ENCODE measurements around the gene ADAMTS17.
"Not testable (repeated sequence)": the region's sequence is repeated elsewhere in the genome, so short reads cannot be mapped to it uniquely, and the experiment has no call there.

The ADAMTS17 gene

GRCh38 chr15:99932676-99933402, 408.9 kb downstream of the ADAMTS17 start:
- peaks cover 6% of the 10 kb centered on the region for H3K9me3 Mint-ChIP-seq
- no peak overlapping the region for H3K27ac Mint-ChIP-seq
- H3K4me1 Mint-ChIP-seq = no peaks in the 10 kb centered on the region
- H3K36me3 Mint-ChIP-seq (ENCODE audit: low read depth) = no peaks in the 10 kb centered on the region
- no peak for TF ChIP-seq CTCF (IDR thresholded peaks at IDR 0.05; ENCODE audit: unreplicated experiment in 3 of 3)
- no peak overlapping the region for H3K4me3 Mint-ChIP-seq
- peaks cover 48% of the 10 kb centered on the region for H3K27me3 Mint-ChIP-seq (ENCODE audit: low read depth)

GRCh38 chr15:99931703-99932603, 409.8 kb downstream of the ADAMTS17 start:
- peaks cover 48% of the 10 kb centered on the region for H3K27me3 Mint-ChIP-seq (ENCODE audit: low read depth)
- H3K27ac Mint-ChIP-seq = no peak overlapping the region
- no peak overlapping the region for H3K4me3 Mint-ChIP-seq
- peaks cover 6% of the 10 kb centered on the region for H3K9me3 Mint-ChIP-seq
- no peaks in the 10 kb centered on the region for H3K36me3 Mint-ChIP-seq (ENCODE audit: low read depth)
- H3K4me1 Mint-ChIP-seq = no peaks in the 10 kb centered on the region
- no peak for TF ChIP-seq CTCF (IDR thresholded peaks at IDR 0.05; ENCODE audit: unreplicated experiment in 3 of 3)

DNA sequence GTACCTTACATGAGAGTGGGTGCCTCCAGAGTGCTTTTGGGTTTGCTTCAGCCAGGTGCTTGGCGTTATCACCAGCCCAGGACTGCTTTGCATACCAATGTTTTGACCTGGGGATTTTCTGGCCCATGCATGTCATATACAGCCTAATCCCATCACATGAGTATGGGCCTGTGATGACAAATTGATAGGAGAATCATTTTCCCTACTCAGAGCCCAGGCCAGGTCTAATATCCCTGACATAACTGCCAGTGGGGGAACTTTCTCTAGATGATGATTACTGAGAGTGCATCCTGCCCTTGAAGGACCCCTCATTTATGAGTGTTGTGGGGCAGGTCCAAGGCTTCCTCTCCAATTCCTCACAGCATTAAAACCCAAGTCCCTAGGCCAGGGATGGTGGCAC, 411.1 kb downstream of the ADAMTS17 start:
- H3K9me3 Mint-ChIP-seq = peaks cover 6% of the 10 kb centered on the region
- peak overlapping the region in 2 of 3 experiments; percentile 52 to 71 for H3K4me3 Mint-ChIP-seq
- H3K4me1 Mint-ChIP-seq = no peaks in the 10 kb centered on the region
- TF ChIP-seq CTCF (IDR thresholded peaks at IDR 0.05; ENCODE audit: unreplicated experiment in 3 of 3) = no peak
- no peak overlapping the region for H3K27ac Mint-ChIP-seq
- H3K36me3 Mint-ChIP-seq (ENCODE audit: low read depth) = no peaks in the 10 kb centered on the region
- H3K27me3 Mint-ChIP-seq (ENCODE audit: low read depth) = peaks cover 47% of the 10 kb centered on the region

- no peaks in the 10 kb centered on the region for H3K4me1 Mint-ChIP-seq
Measured at GRCh38 chr15:99929266-99929665, 412.5 kb downstream of the ADAMTS17 start.

GRCh38 chr15:99928429-99928981, 413.3 kb downstream of the ADAMTS17 start:
- Mint-ChIP-seq H3K4me3 (peak overlapping the region; percentile 75 to 81 (median 79)), H3K4me1 (no peaks in the 10 kb centered on the region), H3K27ac (peak overlapping the region in 2 of 3 experiments; percentile 35 to 56), H3K36me3 (ENCODE audit: low read depth) (no peaks in the 10 kb centered on the region), H3K27me3 (ENCODE audit: low read depth) (peaks cover 61% of the 10 kb centered on the region), H3K9me3 (peaks cover 3% of the 10 kb centered on the region)
- TF ChIP-seq CTCF (IDR thresholded peaks at IDR 0.05; ENCODE audit: unreplicated experiment in 3 of 3) = peak; percentile 60 to 68 (median 61)

More at GRCh38 chr15:99929266-99929665, 412.5 kb downstream of the ADAMTS17 start:
- TF ChIP-seq CTCF (IDR thresholded peaks at IDR 0.05; ENCODE audit: unreplicated experiment in 3 of 3) = no peak
- H3K27ac Mint-ChIP-seq = peak overlapping the region in 2 of 3 experiments; percentile 16 to 23
- no peaks in the 10 kb centered on the region for H3K36me3 Mint-ChIP-seq (ENCODE audit: low read depth)
- peaks cover 3% of the 10 kb centered on the region for H3K9me3 Mint-ChIP-seq
- H3K27me3 Mint-ChIP-seq (ENCODE audit: low read depth) = peaks cover 54% of the 10 kb centered on the region
- H3K4me3 Mint-ChIP-seq = peak overlapping the region; percentile 75 to 81 (median 79)

- not testable (repeated sequence) for H3K4me3 Mint-ChIP-seq; H3K27ac Mint-ChIP-seq; H3K4me1 Mint-ChIP-seq; H3K9me3 Mint-ChIP-seq; H3K36me3 Mint-ChIP-seq (ENCODE audit: low read depth)
- peaks cover 60% of the 10 kb centered on the region for H3K27me3 Mint-ChIP-seq (ENCODE audit: low read depth)
Measured at GRCh38 chr15:99926532-99926931, 415.2 kb downstream of the ADAMTS17 start.

Measured in nephron (organoid).